ENCODE data around the gene MTUS2. TPM values are rescaled to one million over a fixed set of nuclear protein-coding genes. Genes with fewer than 3 reads are reported as not detected.

The MTUS2 gene
- total and polyA plus RNA-seq, 9 of the 15 experiments (the other 6 are each of a cell fraction or from before 2014, with no cell fraction given): 0.01 to 0.28 (median 0.06) TPM; not detected in 1

DNA sequence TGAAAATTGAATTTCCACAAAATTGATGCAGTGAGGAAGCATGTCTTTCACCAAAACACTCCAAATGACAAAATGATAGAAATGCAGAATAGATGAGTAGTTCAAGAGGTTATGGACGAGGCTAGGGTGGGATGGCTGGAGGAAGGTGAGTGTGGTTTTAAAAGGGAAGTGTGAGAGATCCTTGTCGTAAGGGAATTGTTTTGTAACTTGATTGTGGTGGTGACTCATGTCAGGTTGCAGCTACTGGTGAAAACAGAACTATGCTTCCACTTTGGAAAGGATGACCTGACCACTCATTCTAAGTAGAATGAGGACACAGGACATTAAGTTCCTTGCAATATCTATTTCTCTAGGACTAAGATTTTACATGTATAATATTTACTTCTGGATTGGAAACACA, 345.7 kb downstream of the MTUS2 start:
- CTCF ChIA-PET (ENCODE audit: low intra/inter-chr PET ratio): no interaction called here
- Histone ChIP-seq H3K27ac (ENCODE audit: extremely low read depth, low read depth, low read length) (no peak overlapping the region), H3K9ac (ENCODE audit: insufficient read depth in 1 of 2, low read depth in 2 of 2, low read length in 2 of 2) (no peak overlapping the region), H4K20me1 (replicated peaks; ENCODE audit: control insufficient read depth, insufficient read depth, low read length) (no peaks in the 10 kb centered on the region), H3K4me2 (ENCODE audit: insufficient read depth, low read length) (no peak overlapping the region), H3K4me1 (replicated peaks in 1 of 2; ENCODE audit: control insufficient read depth in 2 of 2, insufficient read depth in 2 of 2, low read length in 2 of 2) (no peaks in the 10 kb centered on the region), H3K4me3 (no peak overlapping the region), H3K79me2 (ENCODE audit: control insufficient read depth, insufficient read depth, low read length) (no peaks in the 10 kb centered on the region), H3K9me3 (replicated peaks; ENCODE audit: control insufficient read depth, insufficient read depth, low read depth, low read length) (no peaks in the 10 kb centered on the region), H3K36me3 (ENCODE audit: control insufficient read depth, insufficient read depth, low read length) (no peaks in the 10 kb centered on the region), H3K27me3 (ENCODE audit: control insufficient read depth in 2 of 2, insufficient read depth in 2 of 2, low read length in 2 of 2) (no peaks in the 10 kb centered on the region), H2AFZ (ENCODE audit: low read depth, low read length) (no peak overlapping the region), H3K9me1 (ENCODE audit: control insufficient read depth, insufficient read depth, low read length) (no peaks in the 10 kb centered on the region)
- intact Hi-C loops (cut with micrococcal nuclease) (no loop called here), in situ Hi-C loops (cut with MboI) (no loop called here)
- DNase-seq (ENCODE audit: extremely low read depth in 1 of 4, low spot score in 3 of 4) (no peak), ATAC-seq (no peak), FAIRE-seq (no peak)
- POLR2A ChIA-PET: no interaction called here
- TF ChIP-seq IRF2 (CRISPR knock-in tag; IDR thresholded peaks at IDR 0.05): no peak
- TF ChIP-seq, protein P1, sequence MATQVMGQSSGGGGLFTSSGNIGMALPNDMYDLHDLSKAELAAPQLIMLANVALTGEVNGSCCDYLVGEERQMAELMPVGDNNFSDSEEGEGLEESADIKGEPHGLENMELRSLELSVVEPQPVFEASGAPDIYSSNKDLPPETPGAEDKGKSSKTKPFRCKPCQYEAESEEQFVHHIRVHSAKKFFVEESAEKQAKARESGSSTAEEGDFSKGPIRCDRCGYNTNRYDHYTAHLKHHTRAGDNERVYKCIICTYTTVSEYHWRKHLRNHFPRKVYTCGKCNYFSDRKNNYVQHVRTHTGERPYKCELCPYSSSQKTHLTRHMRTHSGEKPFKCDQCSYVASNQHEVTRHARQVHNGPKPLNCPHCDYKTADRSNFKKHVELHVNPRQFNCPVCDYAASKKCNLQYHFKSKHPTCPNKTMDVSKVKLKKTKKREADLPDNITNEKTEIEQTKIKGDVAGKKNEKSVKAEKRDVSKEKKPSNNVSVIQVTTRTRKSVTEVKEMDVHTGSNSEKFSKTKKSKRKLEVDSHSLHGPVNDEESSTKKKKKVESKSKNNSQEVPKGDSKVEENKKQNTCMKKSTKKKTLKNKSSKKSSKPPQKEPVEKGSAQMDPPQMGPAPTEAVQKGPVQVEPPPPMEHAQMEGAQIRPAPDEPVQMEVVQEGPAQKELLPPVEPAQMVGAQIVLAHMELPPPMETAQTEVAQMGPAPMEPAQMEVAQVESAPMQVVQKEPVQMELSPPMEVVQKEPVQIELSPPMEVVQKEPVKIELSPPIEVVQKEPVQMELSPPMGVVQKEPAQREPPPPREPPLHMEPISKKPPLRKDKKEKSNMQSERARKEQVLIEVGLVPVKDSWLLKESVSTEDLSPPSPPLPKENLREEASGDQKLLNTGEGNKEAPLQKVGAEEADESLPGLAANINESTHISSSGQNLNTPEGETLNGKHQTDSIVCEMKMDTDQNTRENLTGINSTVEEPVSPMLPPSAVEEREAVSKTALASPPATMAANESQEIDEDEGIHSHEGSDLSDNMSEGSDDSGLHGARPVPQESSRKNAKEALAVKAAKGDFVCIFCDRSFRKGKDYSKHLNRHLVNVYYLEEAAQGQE (IDR thresholded peaks at IDR 0.05; ENCODE audit: borderline replicate concordance): no peak
- TF ChIP-seq, protein P1 (CRISPR knock-in tag; IDR thresholded peaks at IDR 0.05; ENCODE audit: low read depth): no peak
- TF ChIP-seq HNRNPUL1 (IDR thresholded peaks at IDR 0.05; ENCODE audit: low read length): no peak
- BruUV-seq (replicated peaks): no TSS peak
- WGBS (ENCODE audit: insufficient coverage, low coverage, missing lambda C conversion rate): 0% methylated on average over 2 of the region's 2 CpGs

All from K562 (cell line).